Natural killer cell treated with Interleukin-12 subunit alpha and Interleukin-12 subunit beta and Interleukin-15 and Interleukin-18, amount 100 ng/mL, for 72 hours (primary cell): ENCODE data around the gene SH3PXD2B. TPM values are rescaled to one million over a fixed set of nuclear protein-coding genes. Genes with fewer than 3 reads are reported as not detected.
"Not testable (repeated sequence)": the region's sequence is repeated elsewhere in the genome, so short reads cannot be mapped to it uniquely, and the experiment has no call there.

ENCODE experiments used
- ATAC-seq, 2 donors: fragments of 150-1000 bp; cut with Tn5 transposase in 1 of 2; sonication (Bioruptor Pico), chemical (Tn5 transposase) in 1 of 2; 2 replicates each; pipeline ENCODE4 v1.10.0; 2021
- DNase-seq: peaks from one replicate; pipeline ENCODE4 v3.0.0; 2022; ENCODE audit warnings: low spot score
- H3K27ac Mint-ChIP-seq, 2 donors: 1 replicate in 1 of 2; 2 replicates in 1 of 2; pipeline ENCODE4 v1.8.0; 2022; ENCODE audit warnings: mixed read lengths in 2 of 2, mild to moderate bottlenecking in 1 of 2, moderate library complexity in 1 of 2
- H3K27me3 Mint-ChIP-seq, 2 donors: 1 replicate in 1 of 2; 2 replicates in 1 of 2; pipeline ENCODE4 v1.8.0; 2022; ENCODE audit warnings: mixed read lengths in 2 of 2
- H3K36me3 Mint-ChIP-seq: one replicate; pipeline ENCODE4 v1.8.0; 2022; ENCODE audit warnings: mixed read lengths
- H3K4me1 Mint-ChIP-seq, 2 donors: 1 replicate in 1 of 2; 2 replicates in 1 of 2; pipeline ENCODE4 v1.8.0; 2022; ENCODE audit warnings: low read depth in 2 of 2, mixed read lengths in 2 of 2, mild to moderate bottlenecking in 1 of 2
- H3K4me3 Mint-ChIP-seq: one replicate; pipeline ENCODE4 v1.8.0; 2022; ENCODE audit warnings: mixed read lengths
- H3K9me3 Mint-ChIP-seq: 2 replicates; pipeline ENCODE4 v1.8.0; 2022; ENCODE audit warnings: mixed read lengths
- total RNA-seq, 2 donors: library from RNA; stranded (reverse); gene quantifications; one replicate each; pipeline ENCODE4 v1.2.3, GENCODE V29; 2022

Gene SH3PXD2B
- total RNA-seq, 2 donors from 2014 or later, result 0.08 to 0.33 TPM

GRCh38 chr5:172335721-172336120, 118.6 kb downstream of the SH3PXD2B start:
- ATAC-seq, result no peak
- H3K4me3 Mint-ChIP-seq, result no peak overlapping the region
- peaks cover 0 to 5% of the 10 kb centered on the region in 2 donors for H3K27me3 Mint-ChIP-seq
- H3K27ac Mint-ChIP-seq, result no peak overlapping the region
- no peaks in the 10 kb centered on the region for H3K4me1 Mint-ChIP-seq
- no peaks in the 10 kb centered on the region for H3K9me3 Mint-ChIP-seq
- no peak for DNase-seq
- no peaks in the 10 kb centered on the region for H3K36me3 Mint-ChIP-seq

GRCh38 chr5:172334641-172335040, 119.7 kb downstream of the SH3PXD2B start:
- peaks cover 0 to 3% of the 10 kb centered on the region in 2 donors for H3K27me3 Mint-ChIP-seq
- ATAC-seq, result no peak
- no peaks in the 10 kb centered on the region for H3K36me3 Mint-ChIP-seq
- H3K27ac Mint-ChIP-seq, result no peak overlapping the region
- H3K4me3 Mint-ChIP-seq, result no peak overlapping the region
- H3K9me3 Mint-ChIP-seq, result no peaks in the 10 kb centered on the region
- H3K4me1 Mint-ChIP-seq, result no peaks in the 10 kb centered on the region
- no peak for DNase-seq

- Mint-ChIP-seq H3K27me3 (peaks cover 0 to 2% of the 10 kb centered on the region in 2 donors), H3K36me3 (no peaks in the 10 kb centered on the region), H3K4me1 (no peaks in the 10 kb centered on the region), H3K4me3 (no peak overlapping the region), H3K9me3 (no peaks in the 10 kb centered on the region), H3K27ac (no peak overlapping the region)
- no peak for ATAC-seq
- DNase-seq, result no peak
Measured at GRCh38 chr5:172334196-172334595, 120.1 kb downstream of the SH3PXD2B start.

- not testable (repeated sequence) for H3K9me3 Mint-ChIP-seq, H3K27me3 Mint-ChIP-seq, H3K4me1 Mint-ChIP-seq, ATAC-seq, H3K4me3 Mint-ChIP-seq, DNase-seq, H3K36me3 Mint-ChIP-seq, H3K27ac Mint-ChIP-seq
Measured at GRCh38 chr5:172326901-172327300, 127.4 kb downstream of the SH3PXD2B start.

DNA sequence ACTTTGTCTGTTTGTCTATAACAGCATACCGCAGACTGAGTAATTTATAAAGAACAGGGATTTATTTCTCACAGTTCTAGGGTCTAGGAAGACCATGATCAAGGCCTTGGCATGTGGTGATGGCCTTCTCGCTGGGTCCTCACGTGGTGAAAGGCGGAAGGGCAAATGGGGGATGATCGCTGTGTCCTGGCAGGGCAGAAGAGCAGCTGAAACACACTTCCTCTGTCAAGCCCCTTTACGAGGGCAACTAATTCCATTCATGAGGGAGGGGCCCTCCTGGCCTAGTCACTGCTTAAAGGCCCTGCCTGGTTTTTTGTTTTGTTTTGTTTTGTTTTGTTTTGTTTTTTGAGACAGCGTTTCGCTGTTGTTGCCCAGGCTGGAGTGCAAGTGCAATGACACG, 128.9 kb downstream of the SH3PXD2B start:
- DNase-seq, result no peak
- Mint-ChIP-seq H3K9me3 (no peaks in the 10 kb centered on the region), H3K4me1 (no peaks in the 10 kb centered on the region), H3K4me3 (no peak overlapping the region), H3K27ac (no peak overlapping the region), H3K27me3 (no peaks in the 10 kb centered on the region), H3K36me3 (no peaks in the 10 kb centered on the region)
- ATAC-seq, result no peak

GRCh38 chr5:172322028-172322965, 132.0 kb downstream of the SH3PXD2B start:
- Mint-ChIP-seq H3K36me3 (no peaks in the 10 kb centered on the region), H3K9me3 (no peaks in the 10 kb centered on the region), H3K27ac (no peak overlapping the region), H3K27me3 (no peaks in the 10 kb centered on the region), H3K4me3 (no peak overlapping the region), H3K4me1 (no peaks in the 10 kb centered on the region)
- DNase-seq (no peak), ATAC-seq (no peak)

DNA sequence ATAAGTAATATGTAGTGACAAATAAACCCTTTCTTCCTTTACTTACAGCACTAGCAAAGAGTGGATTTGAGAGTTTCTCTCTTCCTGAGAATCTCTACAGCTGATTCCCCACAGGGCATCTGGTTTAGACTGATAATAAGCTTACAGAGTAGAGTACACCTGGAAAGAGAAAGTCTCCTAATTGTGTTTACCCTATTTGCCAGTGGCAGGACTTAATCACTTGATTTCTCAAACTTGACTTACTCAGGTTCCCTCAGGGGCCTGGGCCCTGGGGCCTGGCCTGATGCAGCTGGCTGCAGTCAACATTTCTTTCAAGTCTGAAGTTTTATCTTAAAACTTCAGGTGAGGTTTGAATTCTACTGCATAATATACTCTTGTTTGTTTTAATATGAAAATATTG, 132.7 kb downstream of the SH3PXD2B start:
- Mint-ChIP-seq H3K27ac (no peak overlapping the region), H3K9me3 (no peaks in the 10 kb centered on the region), H3K4me3 (no peak overlapping the region), H3K27me3 (no peaks in the 10 kb centered on the region), H3K36me3 (no peaks in the 10 kb centered on the region), H3K4me1 (no peaks in the 10 kb centered on the region)
- DNase-seq (no peak), ATAC-seq (no peak)

DNA sequence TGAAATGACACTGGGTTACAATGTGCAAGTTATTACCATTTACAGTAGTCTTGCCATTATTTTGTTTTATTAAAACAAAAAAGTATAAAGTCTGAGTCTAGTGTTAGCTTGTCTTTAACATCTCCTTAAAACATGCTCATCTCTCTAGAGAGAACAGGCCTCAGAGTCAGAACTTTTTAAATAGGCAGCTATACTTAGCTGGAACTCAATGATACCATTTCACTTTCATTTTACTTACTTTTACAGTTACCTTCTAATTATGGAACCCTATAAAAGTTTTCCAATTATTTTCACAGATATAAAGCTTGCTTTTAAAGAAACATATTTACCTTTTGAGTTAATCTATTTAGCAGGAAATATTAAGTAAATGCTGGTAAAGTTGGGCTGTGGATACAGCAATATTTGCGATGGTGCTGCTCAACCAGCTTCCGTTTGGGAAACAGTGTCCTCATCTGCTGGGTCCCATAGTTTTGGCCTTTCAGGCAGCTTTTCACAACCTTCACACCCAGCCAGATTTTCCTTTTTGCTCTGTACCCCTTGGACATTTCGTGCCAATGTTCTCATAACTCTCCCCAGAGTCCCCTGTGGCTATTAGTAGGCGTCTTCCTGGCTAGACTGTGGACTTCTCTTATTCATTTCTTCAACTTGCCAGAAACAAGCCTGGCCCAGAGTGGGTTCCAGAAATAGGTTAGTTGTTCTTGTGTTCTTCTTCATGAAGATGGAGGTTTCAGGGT, 134.4 kb downstream of the SH3PXD2B start:
- DNase-seq, result no peak
- ATAC-seq, result no peak
- Mint-ChIP-seq H3K27ac (no peak overlapping the region), H3K27me3 (peaks cover 3 to 7% of the 10 kb centered on the region in 2 donors), H3K4me1 (no peaks in the 10 kb centered on the region), H3K4me3 (no peak overlapping the region), H3K9me3 (no peaks in the 10 kb centered on the region), H3K36me3 (no peaks in the 10 kb centered on the region)

GRCh38 chr5:172315587-172316493, 138.5 kb downstream of the SH3PXD2B start:
- ATAC-seq, result no peak
- Mint-ChIP-seq H3K27ac (no peak overlapping the region), H3K36me3 (no peaks in the 10 kb centered on the region), H3K27me3 (peaks cover 6 to 7% of the 10 kb centered on the region in 2 donors), H3K4me1 (no peaks in the 10 kb centered on the region), H3K4me3 (no peak overlapping the region), H3K9me3 (no peaks in the 10 kb centered on the region)
- DNase-seq, result no peak

- ATAC-seq, result no peak
- H3K27ac Mint-ChIP-seq, result no peak overlapping the region
- DNase-seq, result no peak
- no peak overlapping the region for H3K4me3 Mint-ChIP-seq
- H3K27me3 Mint-ChIP-seq, result peaks cover 9 to 15% of the 10 kb centered on the region in 2 donors
- no peaks in the 10 kb centered on the region for H3K36me3 Mint-ChIP-seq
- no peaks in the 10 kb centered on the region for H3K9me3 Mint-ChIP-seq
- H3K4me1 Mint-ChIP-seq, result no peaks in the 10 kb centered on the region
Measured at GRCh38 chr5:172313915-172314314, 140.4 kb downstream of the SH3PXD2B start.

GRCh38 chr5:172312286-172312685, 142.0 kb downstream of the SH3PXD2B start:
- H3K4me1 Mint-ChIP-seq, result no peaks in the 10 kb centered on the region
- no peak for ATAC-seq
- H3K36me3 Mint-ChIP-seq, result no peaks in the 10 kb centered on the region
- H3K9me3 Mint-ChIP-seq, result no peaks in the 10 kb centered on the region
- DNase-seq, result no peak
- no peak overlapping the region for H3K4me3 Mint-ChIP-seq
- H3K27ac Mint-ChIP-seq, result no peak overlapping the region
- peaks cover 11 to 21% of the 10 kb centered on the region in 2 donors for H3K27me3 Mint-ChIP-seq

DNA sequence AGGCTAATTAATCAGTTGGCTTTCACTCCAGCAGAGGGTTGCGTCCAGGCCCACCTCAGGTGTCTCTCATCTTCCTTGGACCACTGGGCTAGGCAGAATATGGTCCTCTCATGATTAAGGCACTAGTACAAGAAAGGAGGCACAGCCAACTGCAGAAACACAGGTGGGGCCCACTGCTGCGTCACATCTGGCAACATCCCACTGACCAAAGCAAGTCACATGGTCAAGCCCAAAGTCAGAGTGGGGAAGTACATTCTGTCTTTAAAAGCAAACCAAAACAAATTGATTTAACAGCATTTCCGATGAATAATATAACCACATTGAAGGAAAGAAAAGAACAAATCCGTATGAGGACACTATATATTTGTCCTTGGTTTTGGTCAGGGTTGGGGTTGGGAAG, 142.7 kb downstream of the SH3PXD2B start:
- H3K27me3 Mint-ChIP-seq, result peaks cover 11 to 23% of the 10 kb centered on the region in 2 donors
- H3K4me3 Mint-ChIP-seq, result no peak overlapping the region
- DNase-seq, result no peak
- H3K36me3 Mint-ChIP-seq, result no peaks in the 10 kb centered on the region
- H3K4me1 Mint-ChIP-seq, result no peaks in the 10 kb centered on the region
- ATAC-seq, result no peak
- no peaks in the 10 kb centered on the region for H3K9me3 Mint-ChIP-seq
- no peak overlapping the region for H3K27ac Mint-ChIP-seq

GRCh38 chr5:172311026-172311425, 143.3 kb downstream of the SH3PXD2B start:
- H3K9me3 Mint-ChIP-seq, result no peaks in the 10 kb centered on the region
- no peaks in the 10 kb centered on the region for H3K4me1 Mint-ChIP-seq
- DNase-seq (no peak), ATAC-seq (no peak)
- H3K27ac Mint-ChIP-seq, result no peak overlapping the region
- no peaks in the 10 kb centered on the region for H3K36me3 Mint-ChIP-seq
- peaks cover 11 to 23% of the 10 kb centered on the region in 2 donors for H3K27me3 Mint-ChIP-seq
- no peak overlapping the region for H3K4me3 Mint-ChIP-seq
